ENCODE results near the gene ZYG11B.

The ZYG11B gene

DNA sequence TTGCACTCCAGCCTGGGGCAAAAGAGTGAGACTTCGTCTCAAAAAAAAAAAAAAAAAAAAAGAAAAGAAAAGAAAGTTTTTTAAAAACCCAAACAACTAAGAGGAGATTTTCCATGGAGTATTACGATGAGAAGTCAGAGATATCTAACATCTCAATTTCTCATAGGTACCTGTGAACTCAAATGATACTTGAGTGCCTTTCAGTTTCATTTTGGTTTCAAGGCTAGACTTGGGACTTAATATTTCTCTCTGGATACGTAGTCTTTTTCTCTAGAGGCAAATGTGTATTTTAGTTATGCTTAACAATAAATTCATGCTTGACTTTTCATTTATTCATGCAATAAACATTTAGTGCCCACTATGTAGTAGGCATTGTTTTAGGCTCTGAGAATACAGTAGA is 15.0 kb downstream of the ZYG11B start:
- no peak for TF ChIP-seq TAF1 (IDR thresholded peaks at IDR 0.05; ENCODE audit: borderline replicate concordance, insufficient read depth, low read length)
- no peak for TF ChIP-seq REST (IDR thresholded peaks at IDR 0.05; ENCODE audit: insufficient read depth in 1 of 2, low read depth in 2 of 2, low read length in 2 of 2)
- TF ChIP-seq SIN3A (IDR thresholded peaks at IDR 0.05; ENCODE audit: borderline replicate concordance, insufficient read depth, low read length): no peak
- TF ChIP-seq FOXP2 (optimal IDR thresholded peaks at IDR 0.05; ENCODE audit: borderline replicate concordance, extremely low read depth, extremely low read length, insufficient read depth): no peak
- TF ChIP-seq POLR2AphosphoS5 (IDR thresholded peaks at IDR 0.05; ENCODE audit: low read depth, low read length): no peak

GRCh38 chr1:52746189-52746588 is 19.9 kb downstream of the ZYG11B start:
- TF ChIP-seq REST (IDR thresholded peaks at IDR 0.05; ENCODE audit: insufficient read depth in 1 of 2, low read depth in 2 of 2, low read length in 2 of 2) (no peak), POLR2AphosphoS5 (IDR thresholded peaks at IDR 0.05; ENCODE audit: low read depth, low read length) (no peak), TAF1 (IDR thresholded peaks at IDR 0.05; ENCODE audit: borderline replicate concordance, insufficient read depth, low read length) (no peak), SIN3A (IDR thresholded peaks at IDR 0.05; ENCODE audit: borderline replicate concordance, insufficient read depth, low read length) (no peak), FOXP2 (optimal IDR thresholded peaks at IDR 0.05; ENCODE audit: borderline replicate concordance, extremely low read depth, extremely low read length, insufficient read depth) (no peak)

DNA sequence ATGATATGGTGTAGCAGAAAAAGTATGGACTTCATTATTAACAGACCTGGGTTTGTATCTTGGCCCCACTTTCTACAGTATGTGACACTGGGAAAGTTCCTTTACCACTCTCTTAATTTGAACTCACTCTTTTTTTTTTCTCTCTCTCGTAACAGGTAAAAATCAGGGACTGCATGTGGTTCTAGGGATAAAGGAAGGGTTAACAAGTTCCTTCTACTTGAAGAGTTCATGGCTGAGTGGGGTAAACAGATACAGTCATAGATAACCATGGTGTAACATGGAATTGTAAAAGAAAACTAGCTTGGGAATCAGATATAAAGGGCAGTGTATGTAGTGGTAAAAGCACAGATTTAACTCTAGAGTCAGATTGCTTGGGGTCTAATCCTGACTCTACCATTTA is 21.2 kb downstream of the ZYG11B start:
- TF ChIP-seq SIN3A (IDR thresholded peaks at IDR 0.05; ENCODE audit: borderline replicate concordance, insufficient read depth, low read length) (no peak), POLR2AphosphoS5 (IDR thresholded peaks at IDR 0.05; ENCODE audit: low read depth, low read length) (no peak), FOXP2 (optimal IDR thresholded peaks at IDR 0.05; ENCODE audit: borderline replicate concordance, extremely low read depth, extremely low read length, insufficient read depth) (no peak), TAF1 (IDR thresholded peaks at IDR 0.05; ENCODE audit: borderline replicate concordance, insufficient read depth, low read length) (no peak), REST (IDR thresholded peaks at IDR 0.05; ENCODE audit: insufficient read depth in 1 of 2, low read depth in 2 of 2, low read length in 2 of 2) (no peak)

DNA sequence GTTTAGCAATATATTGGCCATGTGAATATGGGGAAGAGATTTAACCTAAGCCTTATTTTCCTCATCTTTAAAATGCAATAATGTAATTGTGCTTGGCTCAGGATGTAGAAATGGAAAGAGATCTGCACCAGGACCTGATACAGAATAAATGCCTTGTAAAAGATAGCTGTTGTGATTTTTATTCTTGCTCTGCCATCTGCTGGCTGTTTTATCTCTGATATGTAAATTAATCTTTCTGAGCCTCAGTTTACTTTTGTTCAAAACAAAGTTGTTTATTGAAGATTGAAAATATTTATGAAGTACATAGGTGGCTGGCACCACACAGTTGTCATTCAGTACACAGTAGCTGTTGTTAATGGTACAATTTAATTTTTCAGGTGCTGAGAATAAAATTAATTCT is 21.9 kb downstream of the ZYG11B start:
- TF ChIP-seq FOXP2 (optimal IDR thresholded peaks at IDR 0.05; ENCODE audit: borderline replicate concordance, extremely low read depth, extremely low read length, insufficient read depth) (no peak), REST (IDR thresholded peaks at IDR 0.05; ENCODE audit: insufficient read depth in 1 of 2, low read depth in 2 of 2, low read length in 2 of 2) (no peak), SIN3A (IDR thresholded peaks at IDR 0.05; ENCODE audit: borderline replicate concordance, insufficient read depth, low read length) (no peak), TAF1 (IDR thresholded peaks at IDR 0.05; ENCODE audit: borderline replicate concordance, insufficient read depth, low read length) (no peak), POLR2AphosphoS5 (IDR thresholded peaks at IDR 0.05; ENCODE audit: low read depth, low read length) (no peak)

Measured in PFSK-1 (cell line).